ENCODE data around the gene TBC1D26.

DNA sequence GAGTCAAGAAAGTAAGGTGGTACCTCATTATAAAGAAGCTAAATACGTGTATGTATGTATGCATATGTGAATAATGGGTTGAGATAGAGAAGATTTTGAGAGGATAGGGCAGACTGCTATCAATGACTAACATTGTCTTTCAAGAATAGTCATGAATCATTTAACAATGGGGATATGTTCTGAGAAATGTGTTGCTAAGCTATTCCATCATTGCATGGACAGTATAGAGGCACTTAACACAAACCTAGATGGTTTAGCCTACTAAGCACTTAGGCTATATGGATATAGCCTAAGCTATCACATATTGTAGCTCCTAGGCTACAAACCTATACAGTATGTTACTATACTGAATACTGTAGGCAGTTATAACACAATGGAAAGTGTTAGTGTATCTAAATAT, 45.2 kb downstream of the TBC1D26 start:
- TF ChIP-seq POLR2AphosphoS5 (IDR thresholded peaks at IDR 0.05) (no peak), POLR2A (IDR thresholded peaks at IDR 0.05) (no peak)
- TF ChIP-seq, protein P1, sequence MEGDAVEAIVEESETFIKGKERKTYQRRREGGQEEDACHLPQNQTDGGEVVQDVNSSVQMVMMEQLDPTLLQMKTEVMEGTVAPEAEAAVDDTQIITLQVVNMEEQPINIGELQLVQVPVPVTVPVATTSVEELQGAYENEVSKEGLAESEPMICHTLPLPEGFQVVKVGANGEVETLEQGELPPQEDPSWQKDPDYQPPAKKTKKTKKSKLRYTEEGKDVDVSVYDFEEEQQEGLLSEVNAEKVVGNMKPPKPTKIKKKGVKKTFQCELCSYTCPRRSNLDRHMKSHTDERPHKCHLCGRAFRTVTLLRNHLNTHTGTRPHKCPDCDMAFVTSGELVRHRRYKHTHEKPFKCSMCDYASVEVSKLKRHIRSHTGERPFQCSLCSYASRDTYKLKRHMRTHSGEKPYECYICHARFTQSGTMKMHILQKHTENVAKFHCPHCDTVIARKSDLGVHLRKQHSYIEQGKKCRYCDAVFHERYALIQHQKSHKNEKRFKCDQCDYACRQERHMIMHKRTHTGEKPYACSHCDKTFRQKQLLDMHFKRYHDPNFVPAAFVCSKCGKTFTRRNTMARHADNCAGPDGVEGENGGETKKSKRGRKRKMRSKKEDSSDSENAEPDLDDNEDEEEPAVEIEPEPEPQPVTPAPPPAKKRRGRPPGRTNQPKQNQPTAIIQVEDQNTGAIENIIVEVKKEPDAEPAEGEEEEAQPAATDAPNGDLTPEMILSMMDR (IDR thresholded peaks at IDR 0.05), result no peak
